ENCODE results near the gene CRYM. TPM values are rescaled to one million over a fixed set of nuclear protein-coding genes. Genes with fewer than 3 reads are reported as not detected.
"Not testable (repeated sequence)": the region's sequence is repeated elsewhere in the genome, so short reads cannot be mapped to it uniquely, and the experiment has no call there.

Gene CRYM
- polyA plus RNA-seq, 3 donors from 2014 or later = not detected

DNA sequence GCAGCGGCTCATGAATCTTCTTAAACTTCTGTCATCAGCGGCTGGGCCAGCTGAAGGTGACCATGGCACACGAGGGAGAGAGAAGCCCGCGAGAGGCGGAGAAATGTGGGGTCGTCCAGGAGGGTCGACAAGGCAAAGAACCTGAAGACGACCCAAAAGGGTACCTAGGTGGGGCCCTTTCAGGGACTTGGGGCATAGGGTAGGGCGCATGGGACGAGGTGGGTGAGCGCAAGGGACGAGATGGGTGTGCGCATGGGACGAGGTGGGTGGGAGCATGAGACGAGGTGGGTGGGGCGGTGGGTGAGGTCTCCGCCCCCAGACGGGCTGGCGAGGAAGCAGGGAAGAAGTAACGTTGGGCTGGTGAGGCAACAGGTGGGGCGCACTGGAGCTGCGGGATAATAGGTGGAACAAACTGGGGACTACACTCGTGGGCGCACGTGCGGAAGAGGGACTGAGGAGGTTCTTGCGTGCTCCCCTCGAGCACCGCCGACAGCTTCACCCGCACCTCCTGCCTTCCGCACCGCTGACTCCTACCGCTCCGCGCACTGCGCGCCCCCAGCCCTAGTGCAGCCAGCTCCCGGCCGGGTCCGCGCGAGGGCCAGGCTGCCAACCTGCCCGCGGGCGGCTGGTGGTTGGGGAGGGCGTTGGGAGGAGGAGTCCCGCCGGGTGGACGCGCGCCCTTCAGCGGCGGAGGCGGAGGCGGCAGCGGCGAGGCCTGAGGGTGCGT lies 23.2 kb upstream of the CRYM start:
- H3K4me1 Mint-ChIP-seq = peaks cover 19 to 20% of the 10 kb centered on the region in 2 donors
- no peak for DNase-seq
- peaks cover 3 to 24% (median 5%) of the 10 kb centered on the region in 3 donors for H3K27me3 Mint-ChIP-seq (ENCODE audit: low read depth in 3 of 3)
- peaks cover 0 to 2% (median 0%) of the 10 kb centered on the region in 6 donors for H3K9me3 Mint-ChIP-seq
- H3K4me3 Mint-ChIP-seq = peak overlapping the region; percentile 69 to 82 (median 77)
- H3K27ac Mint-ChIP-seq = peak overlapping the region in 1 of 6 donors; percentile 46
- H3K36me3 Mint-ChIP-seq = no peaks in the 10 kb centered on the region

DNA sequence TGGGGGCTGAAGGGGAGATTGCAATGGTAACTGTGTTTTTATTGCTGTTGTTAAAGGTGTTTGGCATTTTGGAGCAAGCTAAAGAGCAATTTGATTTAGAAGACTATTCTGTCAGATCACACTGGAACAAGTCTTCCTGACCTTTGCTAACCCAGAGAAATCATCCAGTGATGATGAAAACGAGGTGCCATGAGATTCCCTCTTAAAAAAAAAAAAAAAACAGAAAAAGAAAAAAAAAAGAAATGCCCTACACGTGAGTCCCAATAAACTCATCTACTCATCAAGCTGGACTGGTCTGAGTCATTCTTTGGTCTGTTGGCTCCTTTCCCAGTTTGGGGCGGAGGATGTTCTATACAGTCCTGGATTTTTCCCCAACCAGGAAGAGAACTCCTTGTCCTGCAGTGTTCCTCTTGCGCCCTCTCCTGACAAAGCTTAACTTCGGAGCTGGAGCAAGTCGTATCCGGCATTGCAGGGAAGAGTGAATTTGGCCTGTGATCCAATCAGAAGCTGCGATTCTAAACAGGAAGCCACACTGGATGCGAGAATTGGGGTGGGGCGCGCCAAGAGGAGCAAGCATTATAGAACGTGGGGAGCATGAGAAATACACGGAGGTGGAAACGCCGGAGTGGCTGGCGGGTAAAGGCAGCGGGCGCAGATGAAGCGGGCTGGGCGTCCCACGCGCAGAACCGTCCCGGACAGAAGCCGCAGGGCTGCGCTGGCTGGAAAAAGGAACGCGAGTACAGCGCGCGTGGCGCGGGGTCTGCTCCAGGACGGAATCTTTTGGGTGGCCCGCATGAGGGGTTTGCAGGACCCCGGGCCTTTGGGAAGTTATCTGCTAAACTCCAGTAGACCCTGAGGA lies 22.4 kb upstream of the CRYM start:
- Mint-ChIP-seq H3K36me3 (no peaks in the 10 kb centered on the region), H3K4me3 (peak overlapping the region; percentile 69 to 82 (median 77)), H3K4me1 (peaks cover 19 to 20% of the 10 kb centered on the region in 2 donors), H3K27ac (peak overlapping the region in 1 of 6 donors; percentile 46), H3K9me3 (peaks cover 0 to 2% (median 0%) of the 10 kb centered on the region in 6 donors), H3K27me3 (ENCODE audit: low read depth in 3 of 3) (peaks cover 3 to 24% (median 5%) of the 10 kb centered on the region in 3 donors)
- no peak for DNase-seq

DNA sequence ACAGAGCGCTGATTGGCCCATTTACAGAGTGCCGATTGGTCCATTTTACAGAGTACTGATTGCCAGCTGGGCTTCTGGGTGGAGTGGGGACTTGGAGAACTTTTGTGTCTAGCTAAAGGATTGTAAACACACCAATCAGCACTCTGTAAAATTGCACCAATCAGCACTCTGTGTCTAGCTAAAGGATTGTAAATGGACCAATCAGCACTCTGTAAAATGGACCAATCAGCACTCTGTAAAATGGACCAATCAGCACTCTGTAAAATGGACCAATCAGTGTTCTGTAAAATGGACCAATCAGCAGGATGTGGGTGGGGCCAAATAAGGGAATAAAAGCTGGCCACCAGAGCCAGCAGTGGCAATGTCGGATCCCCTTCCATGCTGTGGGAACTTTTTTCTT lies 11.7 kb upstream of the CRYM start:
- not testable (repeated sequence) for DNase-seq, H3K36me3 Mint-ChIP-seq, H3K4me1 Mint-ChIP-seq, H3K4me3 Mint-ChIP-seq, H3K27ac Mint-ChIP-seq
- Mint-ChIP-seq H3K9me3 (peaks cover 2 to 12% (median 4%) of the 10 kb centered on the region in 6 donors), H3K27me3 (ENCODE audit: low read depth in 3 of 3) (peaks cover 10 to 33% (median 27%) of the 10 kb centered on the region in 3 donors)

DNA sequence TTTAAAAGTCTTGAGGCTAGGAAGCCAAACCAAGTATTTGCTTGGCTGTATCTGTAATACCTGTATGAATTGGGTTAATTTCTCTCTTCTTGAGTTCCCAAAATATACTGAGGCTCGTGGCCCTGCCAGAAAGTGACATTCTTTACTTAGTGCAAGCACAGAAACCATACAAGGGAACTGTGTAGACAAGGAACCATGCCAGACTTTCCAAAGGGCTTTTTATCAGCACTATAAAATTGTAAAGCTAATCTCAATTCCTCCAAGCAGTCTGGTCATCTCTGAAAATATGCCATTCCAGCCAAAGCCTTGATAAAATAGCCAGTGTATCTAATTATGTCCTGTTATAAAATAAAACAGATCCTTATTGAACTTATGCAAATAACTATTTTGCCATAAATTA lies 7.2 kb upstream of the CRYM start:
- Mint-ChIP-seq H3K4me3 (no peak overlapping the region), H3K27ac (no peak overlapping the region), H3K4me1 (no peaks in the 10 kb centered on the region), H3K36me3 (peaks cover 0 to 3% (median 3%) of the 10 kb centered on the region in 3 donors), H3K27me3 (ENCODE audit: low read depth in 3 of 3) (peaks cover 10 to 39% (median 24%) of the 10 kb centered on the region in 3 donors), H3K9me3 (peaks cover 2 to 12% (median 5%) of the 10 kb centered on the region in 6 donors)
- no peak for DNase-seq

DNA sequence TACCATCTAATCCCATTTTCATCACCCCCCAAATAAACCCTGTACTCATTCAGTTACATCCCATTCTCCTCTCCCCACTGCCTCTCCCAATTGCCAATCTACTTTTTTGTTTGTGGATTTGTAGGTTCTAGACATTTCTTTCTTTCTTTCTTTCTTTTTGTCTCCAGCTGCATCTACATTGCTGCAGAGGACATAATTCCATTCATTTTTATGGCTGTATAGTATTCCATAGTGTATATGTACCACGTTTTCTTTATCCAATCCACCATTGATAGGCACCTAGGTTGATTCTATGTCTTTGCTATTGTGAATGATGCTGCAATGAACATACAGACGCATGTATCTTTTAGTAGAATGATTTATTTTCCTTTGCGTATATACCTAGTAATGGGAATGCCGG lies 6.3 kb upstream of the CRYM start:
- H3K27me3 Mint-ChIP-seq (ENCODE audit: low read depth in 3 of 3) = peaks cover 5 to 39% (median 20%) of the 10 kb centered on the region in 3 donors
- H3K4me3 Mint-ChIP-seq = peak overlapping the region in 1 of 5 donors; percentile 72
- H3K36me3 Mint-ChIP-seq = peaks cover 0 to 3% (median 3%) of the 10 kb centered on the region in 3 donors
- H3K27ac Mint-ChIP-seq = no peak overlapping the region
- DNase-seq = no peak
- H3K9me3 Mint-ChIP-seq = peaks cover 0 to 8% (median 2%) of the 10 kb centered on the region in 6 donors
- no peaks in the 10 kb centered on the region for H3K4me1 Mint-ChIP-seq

DNA sequence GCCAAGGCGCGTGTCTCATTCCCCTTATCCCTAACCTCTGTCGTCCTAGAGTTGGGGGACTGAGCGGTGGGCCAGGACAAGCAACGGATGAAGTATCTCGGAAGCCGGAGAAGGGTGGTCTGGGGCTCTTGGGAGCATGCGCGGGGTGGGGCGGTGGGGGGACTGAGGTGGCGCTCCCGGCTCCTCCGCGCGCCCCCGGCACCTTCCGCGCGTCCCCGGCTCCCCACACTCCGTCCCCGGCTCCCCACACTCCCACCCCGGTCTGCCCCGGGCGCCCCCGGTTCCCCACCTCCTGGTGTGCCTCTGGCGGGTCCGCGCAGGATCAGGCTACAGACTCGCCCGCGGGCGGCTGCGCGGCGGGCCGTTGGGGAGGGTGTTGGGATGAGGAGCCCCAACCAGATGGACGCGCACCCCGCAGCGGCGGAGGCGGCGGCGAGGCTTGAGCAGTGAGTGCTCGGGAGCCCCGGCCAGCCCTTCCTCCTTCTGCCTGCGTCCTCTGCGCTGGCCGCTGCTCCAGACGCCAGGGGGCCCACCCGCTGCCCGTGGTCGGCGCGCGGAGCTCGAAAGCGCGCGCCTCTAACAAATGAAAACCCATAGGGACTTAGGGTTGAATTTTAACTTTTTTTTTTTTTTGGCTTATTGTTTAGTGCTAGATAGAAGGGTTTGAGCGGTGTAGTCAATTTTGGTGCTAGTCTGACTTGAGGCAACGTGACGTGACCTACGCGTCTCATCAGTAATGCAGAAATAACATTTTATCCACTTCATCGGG lies 5.6 kb upstream of the CRYM start:
- peaks cover 0 to 2% (median under 1%) of the 10 kb centered on the region in 6 donors for H3K9me3 Mint-ChIP-seq
- peaks cover 0 to 3% (median 0%) of the 10 kb centered on the region in 3 donors for H3K36me3 Mint-ChIP-seq
- H3K4me3 Mint-ChIP-seq = no peak overlapping the region
- H3K27ac Mint-ChIP-seq = no peak overlapping the region
- H3K27me3 Mint-ChIP-seq (ENCODE audit: low read depth in 3 of 3) = peaks cover 7 to 35% (median 20%) of the 10 kb centered on the region in 3 donors
- no peaks in the 10 kb centered on the region for H3K4me1 Mint-ChIP-seq
- no peak for DNase-seq

DNA sequence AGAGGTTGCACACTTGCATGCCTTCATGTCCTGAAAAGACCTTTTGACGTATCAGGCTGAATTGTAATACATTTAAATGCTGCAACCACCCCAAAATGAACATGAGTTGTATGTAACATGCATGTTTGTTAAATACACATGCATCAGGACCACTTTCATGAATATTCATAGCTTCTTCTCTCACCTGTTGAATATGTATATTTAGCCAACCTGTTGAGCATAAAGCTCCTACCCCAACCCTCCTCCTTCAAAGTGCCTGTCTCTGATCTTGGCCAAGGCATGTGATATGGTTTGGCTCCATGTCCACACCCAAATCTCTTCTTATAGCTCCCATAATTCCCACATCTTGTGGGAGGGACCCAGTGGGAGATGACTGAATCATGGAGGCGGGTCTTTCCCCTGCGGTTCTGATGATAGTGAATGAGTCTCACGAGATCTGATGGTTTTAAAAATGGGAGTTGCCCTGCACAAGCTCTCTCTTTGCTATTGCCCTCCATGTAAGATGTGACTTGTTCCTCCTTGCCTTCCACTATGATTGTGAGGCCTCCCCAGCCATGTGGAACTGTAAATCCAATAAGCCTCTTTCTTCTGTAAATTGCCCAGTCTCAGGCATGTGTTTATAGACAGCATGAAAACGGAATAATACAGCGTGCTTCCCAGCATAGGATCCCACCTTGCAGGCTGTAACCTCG lies 3.8 kb upstream of the CRYM start:
- H3K4me1 Mint-ChIP-seq = no peaks in the 10 kb centered on the region
- DNase-seq = no peak
- no peak overlapping the region for H3K27ac Mint-ChIP-seq
- peaks cover 12 to 35% (median 15%) of the 10 kb centered on the region in 3 donors for H3K27me3 Mint-ChIP-seq (ENCODE audit: low read depth in 3 of 3)
- H3K4me3 Mint-ChIP-seq = no peak overlapping the region
- H3K36me3 Mint-ChIP-seq = peaks cover 0 to 3% (median 0%) of the 10 kb centered on the region in 3 donors
- H3K9me3 Mint-ChIP-seq = peaks cover 0 to 2% (median 0%) of the 10 kb centered on the region in 6 donors

DNA sequence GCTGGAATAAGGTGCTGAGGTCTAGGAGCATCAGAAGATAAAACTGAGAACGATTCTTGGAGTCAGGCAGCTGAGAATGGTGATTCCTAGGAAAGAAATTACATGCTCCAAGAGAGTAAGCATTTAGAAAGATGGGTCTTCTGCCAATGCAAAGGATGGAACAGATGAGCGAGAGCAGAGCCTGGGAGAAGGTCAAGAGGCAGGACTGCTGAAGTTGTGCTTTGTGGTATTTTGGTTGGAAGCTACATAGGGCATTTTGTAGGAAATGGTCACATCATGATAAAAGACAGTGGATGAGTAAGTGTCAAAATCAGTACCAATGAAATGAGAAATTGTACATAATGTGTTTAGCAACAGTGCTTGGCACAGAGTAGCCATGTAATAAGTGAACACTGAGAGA lies 1.4 kb upstream of the CRYM start:
- no peak for DNase-seq
- H3K27ac Mint-ChIP-seq = no peak overlapping the region
- peaks cover 0 to 3% (median 0%) of the 10 kb centered on the region in 3 donors for H3K36me3 Mint-ChIP-seq
- H3K9me3 Mint-ChIP-seq = peaks cover 0 to 2% (median 0%) of the 10 kb centered on the region in 6 donors
- peaks cover 13 to 24% (median 15%) of the 10 kb centered on the region in 3 donors for H3K27me3 Mint-ChIP-seq (ENCODE audit: low read depth in 3 of 3)
- no peak overlapping the region for H3K4me3 Mint-ChIP-seq
- H3K4me1 Mint-ChIP-seq = no peaks in the 10 kb centered on the region

DNA sequence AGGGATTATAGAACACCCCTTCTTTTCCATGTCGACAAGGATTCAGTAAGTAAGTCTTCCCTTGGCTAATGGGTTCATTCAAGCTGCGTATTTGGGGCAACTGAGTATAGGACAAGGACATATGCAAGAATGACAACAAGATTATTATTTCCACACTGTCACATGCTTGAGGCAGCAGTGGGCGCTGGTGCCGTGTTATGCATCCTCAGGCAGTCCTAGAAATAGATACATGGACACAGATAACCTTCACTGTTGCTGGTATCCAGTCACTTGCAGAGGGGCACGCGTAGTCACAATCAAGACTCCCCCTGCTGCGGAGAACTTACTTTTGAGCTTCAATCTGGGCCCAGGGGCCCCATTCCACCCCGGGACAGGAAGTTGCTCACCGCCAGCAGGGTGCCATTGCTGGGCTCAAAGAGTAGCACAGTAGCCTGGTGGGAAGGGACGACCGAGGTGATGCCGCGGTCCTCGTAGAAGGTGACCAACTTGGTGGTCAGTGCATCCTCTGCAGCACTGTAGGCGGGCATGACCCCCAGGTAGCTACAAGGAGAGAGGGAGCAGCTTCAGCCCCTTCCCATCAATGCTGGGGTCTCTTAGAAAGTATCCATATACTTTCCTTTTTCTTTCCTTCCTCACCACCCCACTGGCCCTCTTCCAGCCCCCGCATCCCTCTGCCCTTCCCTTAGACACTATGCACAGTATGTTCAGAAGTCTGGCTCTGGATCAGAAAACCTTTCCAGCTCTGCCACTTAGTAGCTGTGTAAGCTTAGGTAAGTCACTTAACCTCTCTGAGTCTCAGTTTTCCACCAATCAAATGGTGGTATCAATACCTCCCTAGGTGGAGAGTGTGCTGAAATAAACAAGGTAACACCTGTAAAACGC lies 804 bp downstream of the CRYM start:
- H3K9me3 Mint-ChIP-seq = no peaks in the 10 kb centered on the region
- H3K4me3 Mint-ChIP-seq = no peak overlapping the region
- H3K27me3 Mint-ChIP-seq (ENCODE audit: low read depth in 3 of 3) = peaks cover 14 to 17% (median 17%) of the 10 kb centered on the region in 3 donors
- no peaks in the 10 kb centered on the region for H3K36me3 Mint-ChIP-seq
- no peak overlapping the region for H3K27ac Mint-ChIP-seq
- no peaks in the 10 kb centered on the region for H3K4me1 Mint-ChIP-seq
- no peak for DNase-seq

DNA sequence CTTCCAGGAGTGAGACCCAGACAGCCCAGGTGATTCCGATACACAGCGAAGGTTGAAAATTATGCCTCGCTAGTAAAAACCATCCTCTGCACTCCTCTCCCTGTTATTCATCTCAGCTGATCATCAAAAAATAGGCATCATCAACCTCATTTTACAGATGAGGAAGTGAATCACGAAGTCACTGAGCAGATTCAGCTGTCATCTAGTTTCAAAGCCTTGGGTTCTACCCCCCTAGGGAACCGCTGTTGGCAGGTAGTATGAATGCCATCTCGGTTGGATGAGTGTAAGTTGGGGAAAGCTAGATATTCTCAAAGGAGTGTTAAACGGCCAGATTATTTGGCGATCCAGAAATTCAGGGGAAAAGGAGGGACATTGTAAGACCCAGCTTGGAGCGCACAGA lies 2.0 kb downstream of the CRYM start:
- DNase-seq = no peak
- H3K27me3 Mint-ChIP-seq (ENCODE audit: low read depth in 3 of 3) = peaks cover 11 to 15% (median 12%) of the 10 kb centered on the region in 3 donors
- H3K9me3 Mint-ChIP-seq = no peaks in the 10 kb centered on the region
- H3K4me1 Mint-ChIP-seq = no peaks in the 10 kb centered on the region
- H3K36me3 Mint-ChIP-seq = no peaks in the 10 kb centered on the region
- no peak overlapping the region for H3K4me3 Mint-ChIP-seq
- no peak overlapping the region for H3K27ac Mint-ChIP-seq

DNA sequence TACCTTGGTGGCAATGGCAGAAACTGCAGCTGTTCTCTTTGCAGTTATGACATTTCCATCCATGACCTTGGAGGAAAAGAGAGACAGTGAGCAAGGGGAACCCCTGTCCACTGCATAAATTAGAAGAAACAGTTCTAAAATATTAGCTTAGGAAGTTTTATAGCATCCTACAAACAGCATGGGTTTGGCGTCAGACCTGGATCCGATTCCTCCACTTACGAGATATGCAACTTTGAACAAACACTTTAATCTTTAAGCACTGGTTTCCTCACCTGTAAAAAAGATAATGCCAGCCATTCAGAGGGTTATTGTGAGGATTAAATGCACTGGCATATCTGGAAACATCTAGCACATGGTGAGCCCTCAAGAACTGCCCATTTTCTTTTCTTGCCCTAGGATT lies 2.6 kb downstream of the CRYM start:
- H3K27me3 Mint-ChIP-seq (ENCODE audit: low read depth in 3 of 3) = peaks cover 11 to 15% (median 12%) of the 10 kb centered on the region in 3 donors

DNA sequence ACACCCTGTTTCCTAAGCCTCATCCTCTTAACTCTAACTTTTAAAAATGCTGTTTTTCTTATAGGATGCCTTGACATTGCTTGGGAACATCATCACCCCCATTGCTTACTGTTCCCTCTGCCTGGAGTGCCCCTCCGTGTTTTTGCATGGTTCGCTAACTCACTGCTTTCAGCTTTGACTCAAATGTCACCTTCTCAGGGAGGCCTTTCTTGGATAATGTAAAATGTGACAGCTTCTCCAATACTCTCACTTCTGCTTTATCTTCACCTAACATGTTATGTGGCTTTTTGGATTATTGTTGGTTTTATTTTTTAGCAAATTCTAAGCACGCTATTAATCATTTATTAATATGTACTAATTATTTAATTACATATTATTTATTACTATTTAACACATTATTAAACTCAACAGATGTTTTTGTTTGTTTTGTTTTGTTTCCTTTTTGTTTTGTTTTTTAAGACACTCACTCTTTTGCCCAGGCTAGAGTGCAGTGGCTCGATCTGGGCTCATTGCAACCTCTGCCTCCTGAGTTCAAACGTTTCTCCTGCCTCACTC lies 3.8 kb downstream of the CRYM start:
- Mint-ChIP-seq H3K27ac (no peak overlapping the region), H3K4me3 (no peak overlapping the region), H3K4me1 (no peaks in the 10 kb centered on the region), H3K27me3 (ENCODE audit: low read depth in 3 of 3) (peaks cover 11 to 15% (median 12%) of the 10 kb centered on the region in 3 donors), H3K36me3 (no peaks in the 10 kb centered on the region), H3K9me3 (no peaks in the 10 kb centered on the region)
- no peak for DNase-seq

More for the DNA sequence above, 2.6 kb downstream of the CRYM start:
- no peak overlapping the region for H3K4me3 Mint-ChIP-seq
- DNase-seq = no peak
- no peaks in the 10 kb centered on the region for H3K36me3 Mint-ChIP-seq
- no peaks in the 10 kb centered on the region for H3K4me1 Mint-ChIP-seq
- H3K27ac Mint-ChIP-seq = no peak overlapping the region
- H3K9me3 Mint-ChIP-seq = no peaks in the 10 kb centered on the region
